Ishikawa (cell line): Measurements from ENCODE around the gene ZNF485.

Experiments used
- CREB1 ChIP-seq: IDR thresholded peaks from 2 replicates; pipeline ENCODE4 v1.6.1; 2012; ENCODE audit warnings: low read depth
- EP300 ChIP-seq: IDR thresholded peaks from 2 replicates; pipeline ENCODE4 v1.6.1; 2012; ENCODE audit warnings: borderline replicate concordance
- TEAD4 ChIP-seq: IDR thresholded peaks from 2 replicates; pipeline ENCODE4 v1.6.1; 2012

DNA sequence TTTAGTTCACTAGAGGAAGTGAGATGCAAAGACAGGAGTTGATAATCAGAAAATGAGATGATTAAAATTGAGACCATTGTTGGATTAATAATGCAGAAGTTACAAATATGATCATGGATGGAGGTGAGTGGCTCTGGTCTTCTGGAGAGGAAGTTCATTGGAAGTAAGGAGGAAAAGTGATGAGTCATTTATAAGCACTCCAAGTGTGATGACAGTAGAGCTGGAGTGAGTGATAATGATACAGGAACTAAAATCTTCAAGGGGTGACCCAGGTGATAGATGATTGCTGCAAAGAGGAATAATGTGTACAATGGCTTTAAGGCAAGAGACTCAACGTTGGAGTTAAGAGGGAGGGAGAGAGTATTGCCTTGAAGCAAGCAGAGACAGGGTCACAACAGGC is 21.7 kb downstream of the ZNF485 start:
- TF ChIP-seq TEAD4 = no peak
- TF ChIP-seq CREB1 = no peak
- TF ChIP-seq EP300 = no peak
